GM10847 (cell line): ENCODE data around the gene TSSK6.

Source experiments
- POLR2A ChIP-seq: IDR thresholded peaks from 2 replicates; pipeline ENCODE4 v1.6.1; 2011; ENCODE audit not compliant: insufficient read length; ENCODE audit errors: extremely low read depth

TSSK6 gene

GRCh38 chr19:19477705-19478383 is 37.5 kb downstream of the TSSK6 start:
- TF ChIP-seq POLR2A = no peak

DNA sequence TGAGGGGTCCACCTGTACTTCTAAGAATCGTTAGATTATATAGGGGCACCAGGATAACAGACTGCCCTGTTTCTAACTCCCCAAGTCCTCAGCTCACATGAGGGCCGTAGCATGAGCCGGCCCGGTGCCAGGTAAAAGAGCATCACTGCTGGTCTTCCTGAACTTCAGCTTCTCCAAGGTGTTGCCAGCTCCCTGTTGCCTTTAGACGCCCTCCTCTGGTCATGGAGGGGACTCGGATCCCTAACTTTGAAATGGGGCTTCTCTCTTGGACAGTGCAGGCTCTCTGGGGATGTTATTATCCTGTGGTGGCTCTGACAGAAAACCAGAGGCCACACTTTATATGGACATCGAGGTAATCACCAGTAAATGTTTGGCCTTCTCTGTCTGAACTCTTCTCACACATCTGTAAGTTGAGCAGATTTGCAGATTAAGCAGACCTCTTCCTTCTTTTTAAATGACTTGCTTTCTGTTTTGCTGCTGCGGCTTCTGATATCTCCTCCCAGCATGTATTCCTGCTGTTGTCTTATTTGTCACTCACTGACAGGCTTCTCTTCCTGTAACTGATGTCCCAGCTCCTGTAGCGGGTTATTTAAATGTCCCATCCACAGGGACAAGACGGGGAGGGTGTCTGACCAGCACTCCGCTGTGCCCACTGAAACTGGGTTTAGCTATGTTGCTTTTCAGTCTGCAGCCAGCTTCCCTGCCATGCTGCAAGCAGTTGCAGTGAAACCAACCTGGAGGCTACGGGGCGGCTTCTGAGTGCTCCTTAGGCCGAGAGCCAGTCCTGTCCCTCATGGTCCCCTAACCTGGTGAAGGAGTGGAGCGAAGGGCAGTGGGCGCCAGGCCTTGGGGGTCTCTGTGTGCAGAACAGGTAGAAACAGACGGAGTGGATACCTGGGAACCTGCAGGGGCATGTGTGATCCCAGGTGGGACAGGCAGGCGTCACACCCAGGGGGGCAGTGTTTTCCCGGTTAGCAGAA is 39.2 kb downstream of the TSSK6 start:
- no peak for TF ChIP-seq POLR2A

DNA sequence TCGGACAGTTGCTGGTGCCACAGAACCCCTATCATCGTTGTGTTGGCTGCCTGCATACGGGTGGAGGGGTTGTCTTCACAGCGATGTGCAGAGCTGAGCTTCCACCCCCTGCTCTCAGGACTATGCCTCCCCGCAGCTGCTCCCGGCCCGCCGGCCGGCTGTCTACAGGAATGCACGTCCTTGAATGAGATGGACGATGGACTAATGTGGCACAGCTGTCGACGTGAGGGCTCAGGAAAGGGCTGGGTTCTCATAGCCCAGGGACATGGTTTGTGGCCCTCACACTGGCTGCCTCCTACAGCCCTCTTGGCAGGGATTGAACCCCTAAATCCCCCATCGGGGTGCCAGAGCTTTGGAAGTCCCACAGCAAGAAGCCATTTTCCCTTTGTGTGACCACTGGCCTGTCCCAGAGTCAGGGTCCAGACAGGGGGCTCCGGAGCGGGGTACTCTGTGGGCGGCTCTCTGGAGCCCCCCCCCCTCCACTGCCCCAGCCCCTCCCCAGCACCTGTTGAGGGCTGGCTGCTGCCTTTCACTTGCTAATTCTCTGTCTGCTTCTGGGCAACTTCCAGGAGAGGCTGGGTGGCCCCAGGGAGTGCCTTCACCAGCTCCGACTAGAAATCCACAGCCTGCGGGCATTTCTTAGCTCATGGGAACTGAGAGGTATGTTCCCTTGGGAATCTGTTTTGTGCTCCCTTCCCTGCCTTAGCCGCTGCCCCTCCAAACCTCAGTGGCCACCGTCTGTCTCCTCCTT is 40.2 kb downstream of the TSSK6 start:
- no peak for TF ChIP-seq POLR2A

DNA sequence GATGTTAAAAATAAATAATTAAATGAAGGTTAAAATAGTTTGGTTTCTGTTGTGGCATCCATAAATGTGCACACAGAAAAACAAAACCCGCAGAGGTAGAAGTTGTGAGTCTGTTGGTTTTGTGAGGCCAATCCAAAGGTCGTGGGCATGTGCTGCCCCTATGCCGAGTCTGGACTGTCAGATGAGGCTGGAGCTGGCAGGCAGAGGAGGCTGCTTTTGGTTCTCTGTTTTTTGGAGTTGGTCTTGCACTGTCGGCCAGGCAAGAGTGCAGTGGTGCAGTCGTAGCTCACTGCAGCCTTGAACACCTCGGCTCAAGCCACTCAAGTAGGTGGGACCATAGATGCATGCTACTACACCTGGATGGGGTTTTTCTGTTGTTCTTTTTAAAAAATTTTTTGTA is 43.7 kb downstream of the TSSK6 start:
- TF ChIP-seq POLR2A = no peak

DNA sequence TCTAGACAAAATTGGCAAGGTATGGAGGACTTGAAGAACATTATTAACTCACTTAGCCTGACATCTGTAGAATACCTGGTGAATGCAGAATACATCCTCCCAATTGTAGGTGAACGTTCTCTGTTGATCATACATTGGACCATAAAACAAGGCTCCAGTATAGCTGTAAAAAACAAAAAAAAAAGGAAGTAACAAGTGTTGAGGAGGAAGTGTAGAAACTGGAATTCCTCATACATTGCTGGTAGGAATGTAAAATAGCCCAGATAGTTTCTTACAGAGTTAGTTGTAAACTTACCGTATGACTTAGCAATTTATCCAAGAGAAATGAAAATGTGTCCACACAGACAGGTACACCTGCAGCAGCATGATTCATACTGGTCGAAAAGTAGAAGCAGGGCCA is 44.8 kb downstream of the TSSK6 start:
- TF ChIP-seq POLR2A = no peak

DNA sequence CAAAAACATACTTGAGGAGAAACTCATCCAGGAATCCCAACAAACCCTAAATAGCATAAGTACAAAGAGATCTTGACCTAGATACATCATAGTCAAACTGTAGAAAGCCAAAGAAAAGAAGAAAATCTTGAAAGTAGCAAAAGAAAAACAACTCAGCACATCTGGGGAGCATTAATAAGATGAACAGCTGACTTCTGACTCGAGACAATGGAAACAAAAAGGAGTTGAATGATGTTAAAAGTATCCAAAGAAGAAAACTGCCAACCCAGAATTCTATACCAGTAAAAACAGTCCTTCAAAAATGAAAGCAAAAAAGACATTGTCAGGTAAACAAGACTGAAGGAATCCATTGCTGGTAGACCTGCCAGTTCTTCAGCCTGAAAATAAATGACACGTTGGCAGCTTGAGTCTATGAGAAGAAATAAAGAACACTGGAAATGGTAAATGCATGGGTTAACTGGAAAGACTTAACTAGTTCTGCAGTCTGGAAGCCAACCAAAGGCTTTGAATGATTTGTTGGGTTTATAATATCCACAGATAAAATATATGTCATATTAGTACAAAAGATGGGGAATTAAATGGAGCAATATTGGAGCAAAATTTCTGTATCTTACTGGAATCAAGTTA is 46.8 kb downstream of the TSSK6 start:
- TF ChIP-seq POLR2A = no peak

DNA sequence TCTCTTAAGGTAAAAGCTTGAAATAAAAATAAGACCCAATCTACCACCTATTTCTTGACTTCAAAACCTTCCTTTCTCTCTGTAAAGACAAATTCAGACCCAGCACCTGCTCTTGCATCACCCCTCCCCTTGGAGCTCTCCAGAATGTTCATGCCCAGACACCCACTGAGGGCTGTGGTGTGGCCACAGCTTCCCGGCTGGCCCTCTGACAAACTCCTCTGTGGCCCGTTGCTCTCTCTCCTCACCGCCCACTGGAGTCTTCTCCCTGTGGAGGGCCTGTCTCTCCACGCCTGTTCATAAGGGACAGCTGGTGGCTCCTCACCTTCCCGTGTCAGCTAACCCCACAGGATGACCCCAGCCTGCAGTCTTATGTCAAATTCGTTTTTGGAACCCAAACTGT is 49.1 kb downstream of the TSSK6 start:
- TF ChIP-seq POLR2A = no peak

DNA sequence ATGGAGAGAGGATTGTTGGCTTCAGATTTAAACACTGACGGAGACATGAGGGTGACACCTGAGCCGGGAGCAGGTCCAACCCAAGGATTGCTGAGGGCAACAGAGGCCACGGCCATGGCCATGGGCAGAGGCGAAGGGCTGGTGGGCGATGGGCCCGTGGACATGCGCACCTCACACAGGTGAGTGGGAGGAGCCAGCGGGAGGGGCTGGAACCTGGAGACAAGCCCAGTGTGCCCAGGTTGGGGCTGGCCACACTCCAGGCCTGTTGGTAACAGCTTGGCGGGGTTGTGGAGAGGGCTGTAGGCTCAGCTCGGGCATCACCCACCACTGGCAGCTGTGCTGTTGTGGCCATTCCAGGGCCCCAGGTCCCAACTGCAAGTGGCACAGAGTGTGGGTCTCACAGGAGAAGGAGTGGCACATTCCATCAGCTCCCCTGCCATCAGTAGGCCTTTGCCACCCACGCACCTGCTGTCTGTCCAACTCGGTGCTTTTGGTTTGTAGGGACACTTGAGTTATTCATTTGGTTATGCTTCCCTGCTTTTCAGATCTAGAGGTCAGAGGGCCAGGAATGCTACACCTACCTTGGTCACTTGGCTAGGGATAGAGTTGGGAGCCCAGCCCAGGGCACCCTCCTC is 49.8 kb downstream of the TSSK6 start:
- TF ChIP-seq POLR2A = no peak

- TF ChIP-seq POLR2A = no peak
Observed at GRCh38 chr19:19464339-19465098, 50.8 kb downstream of the TSSK6 start.
